AG08395 (cell line): ENCODE results near the gene YY1AP1.
"Not testable (repeated sequence)": the region's sequence is repeated elsewhere in the genome, so short reads cannot be mapped to it uniquely, and the experiment has no call there.

Experiments used
- DNase-seq: peaks from one replicate; pipeline ENCODE4 v3.0.0; 2012; ENCODE audit warnings: mixed read lengths, low spot score

The YY1AP1 gene

GRCh38 chr1:155695072-155695471 lies 6.5 kb upstream of the YY1AP1 start:
- peak; percentile 4 for DNase-seq

- no peak for DNase-seq
Observed at GRCh38 chr1:155694167-155694566, 5.6 kb upstream of the YY1AP1 start.

- no peak for DNase-seq
Observed at GRCh38 chr1:155691992-155692528, 3.5 kb upstream of the YY1AP1 start.

GRCh38 chr1:155689081-155689607 lies 570 bp upstream of the YY1AP1 start, which contains the start of gene DAP3:
Gene DAP3, plus strand, starts transcription at chr1:155689091. Its CDS starts 20,689 bp downstream, at chr1:155709780.
- DNase-seq = peak; percentile 88

- DNase-seq = not testable (repeated sequence)
Observed at GRCh38 chr1:155687705-155688323, 760 bp downstream of the YY1AP1 start.

GRCh38 chr1:155681776-155682175 lies 6.8 kb downstream of the YY1AP1 start:
- no peak for DNase-seq

- no peak for DNase-seq
Observed at GRCh38 chr1:155680531-155680930, 8.0 kb downstream of the YY1AP1 start.

- not testable (repeated sequence) for DNase-seq
Observed at GRCh38 chr1:155678992-155679391, 9.6 kb downstream of the YY1AP1 start.

GRCh38 chr1:155678027-155678426 lies 10.5 kb downstream of the YY1AP1 start:
- no peak for DNase-seq

- no peak for DNase-seq
Observed at GRCh38 chr1:155673003-155673402, 15.6 kb downstream of the YY1AP1 start.

GRCh38 chr1:155671750-155672149 lies 16.8 kb downstream of the YY1AP1 start:
- DNase-seq = no peak

- no peak for DNase-seq
Observed at GRCh38 chr1:155669233-155670162, 19.1 kb downstream of the YY1AP1 start.

- DNase-seq = not testable (repeated sequence)
Observed at GRCh38 chr1:155661239-155661638, 27.3 kb downstream of the YY1AP1 start.

- no peak for DNase-seq
Observed at GRCh38 chr1:155657463-155657862, 31.1 kb downstream of the YY1AP1 start.

- DNase-seq = no peak
Observed at GRCh38 chr1:155652951-155653350, 35.6 kb downstream of the YY1AP1 start.

GRCh38 chr1:155651861-155652661 lies 36.5 kb downstream of the YY1AP1 start:
- no peak for DNase-seq

GRCh38 chr1:155650231-155650757 lies 38.3 kb downstream of the YY1AP1 start:
- DNase-seq = no peak

GRCh38 chr1:155649676-155650075 lies 38.9 kb downstream of the YY1AP1 start:
- DNase-seq = no peak

GRCh38 chr1:155648207-155649147 lies 40.1 kb downstream of the YY1AP1 start:
- peak; percentile 73 for DNase-seq

GRCh38 chr1:155646307-155646706 lies 42.3 kb downstream of the YY1AP1 start:
- peak; percentile 5 for DNase-seq
